NK-92 (cell line): ENCODE measurements around the gene GALNT11.
"Not testable (repeated sequence)": the region's sequence is repeated elsewhere in the genome, so short reads cannot be mapped to it uniquely, and the experiment has no call there.

Experiments
- DNase-seq: peaks from one replicate; lab custom pipeline; 2025; ENCODE audit not compliant: unreplicated experiment; lab: John Stamatoyannopoulos, UW

GALNT11 gene

DNA sequence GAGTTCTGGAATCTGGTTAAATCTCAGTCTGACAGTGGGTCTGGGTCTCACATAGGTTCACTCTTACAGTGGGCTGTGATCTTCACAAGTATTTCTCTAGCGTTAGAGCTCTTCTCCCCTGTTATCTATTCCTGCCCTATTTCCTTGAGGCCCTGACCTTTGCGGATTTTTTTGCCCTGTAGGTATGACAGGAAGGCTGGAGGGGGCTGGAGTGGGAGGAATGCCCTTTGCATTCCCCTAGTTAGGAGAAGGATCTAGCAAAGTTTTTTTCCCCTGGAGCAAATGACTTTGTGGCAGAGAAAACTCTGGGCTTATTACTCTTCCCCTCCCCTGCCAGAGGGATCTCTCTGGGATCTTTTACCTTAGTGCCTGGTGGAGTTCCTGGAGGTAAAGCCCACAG lies 49.2 kb downstream of the GALNT11 start:
- no peak for DNase-seq

DNA sequence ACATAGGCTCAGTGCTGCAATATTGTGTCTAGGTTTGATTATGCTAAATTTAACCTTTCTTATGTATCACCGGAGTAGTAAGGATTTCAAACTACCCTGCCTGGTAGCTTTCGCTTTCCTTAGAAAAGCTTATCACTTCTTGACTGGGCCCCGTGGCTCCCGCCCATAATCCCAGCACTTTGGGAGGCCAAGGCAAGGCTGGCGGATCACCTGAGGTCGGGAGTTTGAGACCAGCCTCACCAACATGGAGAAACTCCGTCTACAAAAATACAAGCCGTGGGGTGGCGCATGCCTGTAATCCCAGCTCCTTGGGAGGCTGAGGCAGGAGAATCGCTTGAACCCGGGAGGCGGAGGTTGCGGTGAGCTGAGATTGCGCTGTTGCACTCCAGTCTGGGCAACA lies 49.9 kb downstream of the GALNT11 start:
- not testable (repeated sequence) for DNase-seq

DNA sequence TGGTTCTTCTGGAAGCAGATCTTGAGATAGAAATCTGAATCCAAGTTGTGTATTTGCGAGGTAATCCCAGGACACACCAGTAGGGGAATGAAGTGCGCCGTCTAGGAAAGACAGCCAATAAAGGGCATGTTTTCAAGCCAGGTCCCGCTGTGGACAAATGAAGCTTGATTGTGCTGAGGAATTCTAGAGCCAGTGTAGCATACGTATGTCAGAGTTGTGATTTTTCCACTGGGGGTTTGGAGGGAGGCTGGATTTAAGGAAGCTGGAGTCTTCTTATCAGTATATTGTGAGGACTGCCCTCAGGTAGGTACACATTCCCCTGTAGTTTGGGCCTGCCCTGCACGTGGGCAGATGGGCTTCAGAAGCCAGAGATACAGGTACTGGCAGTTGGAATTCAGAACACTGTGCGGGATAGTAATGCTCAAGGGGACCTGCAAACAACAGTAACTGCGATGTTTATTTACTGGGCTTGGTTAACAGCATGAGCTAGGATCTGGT lies 50.9 kb downstream of the GALNT11 start:
- DNase-seq: no peak

DNA sequence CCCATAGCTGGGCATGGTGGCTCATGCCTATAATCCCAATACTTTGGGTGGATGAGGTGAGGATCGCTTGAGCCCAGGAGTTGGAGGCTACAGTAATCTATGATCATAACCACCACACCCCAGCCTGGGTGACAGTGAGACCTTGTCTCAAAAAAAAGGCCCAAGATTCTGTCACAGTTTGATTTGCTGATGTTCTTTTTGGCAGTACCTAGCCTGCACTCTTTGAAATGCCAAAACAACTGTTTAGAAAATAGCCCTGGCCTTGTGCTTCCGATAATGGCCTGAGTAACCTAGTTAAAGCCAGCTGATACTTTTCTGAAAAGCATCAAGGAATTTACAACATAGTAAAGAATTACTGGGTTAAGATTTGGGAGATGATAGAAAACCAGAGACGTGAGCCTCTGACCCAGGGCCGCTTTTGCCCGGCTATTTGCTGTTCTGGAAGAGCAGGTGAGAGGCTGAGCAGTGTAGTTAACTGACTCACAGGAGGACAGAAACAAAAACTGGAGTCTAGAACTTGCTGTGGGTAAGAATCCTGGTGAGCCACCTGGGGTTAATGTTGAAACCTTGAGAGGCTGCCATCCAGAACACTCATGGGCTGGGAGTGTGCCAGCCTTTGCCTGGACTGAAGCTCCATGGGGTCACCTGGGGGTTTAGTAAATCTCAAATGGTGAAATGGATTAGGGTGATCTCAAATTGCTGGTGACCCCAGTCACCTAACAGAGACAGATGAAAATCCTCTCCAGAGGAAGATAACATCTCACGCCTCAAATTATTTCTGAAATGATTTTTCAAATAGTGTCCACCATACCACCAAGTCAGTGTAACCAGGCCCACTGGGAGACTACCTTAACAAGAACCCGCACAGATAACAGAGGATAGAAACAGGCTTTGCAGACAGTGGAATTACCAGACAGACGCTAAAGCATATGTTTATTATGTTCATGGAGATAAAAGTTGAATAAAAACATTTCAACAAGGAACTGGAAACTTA lies 51.8 kb downstream of the GALNT11 start:
- no peak for DNase-seq

DNA sequence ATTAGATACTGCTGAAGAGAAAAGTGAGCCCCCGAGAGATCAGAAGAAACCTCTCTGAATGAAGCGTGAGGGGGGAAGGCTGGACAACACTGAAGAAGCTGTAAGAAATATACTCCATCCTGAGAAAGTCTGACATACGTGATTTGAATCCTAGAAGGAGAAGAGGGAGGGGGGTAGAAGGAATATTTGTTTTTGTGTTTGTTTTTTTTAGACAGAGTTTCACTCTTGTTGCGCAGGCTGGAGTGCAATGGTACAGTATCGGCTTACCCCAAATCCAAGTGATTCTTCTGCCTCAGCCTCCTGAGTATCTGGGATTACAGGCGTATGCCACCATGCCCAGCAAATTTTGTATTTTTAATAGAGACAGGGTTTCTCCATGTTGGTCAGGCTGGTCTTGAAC lies 52.6 kb downstream of the GALNT11 start:
- DNase-seq: no peak

- DNase-seq: no peak
Measured at GRCh38 chr7:152078786-152079185, 53.3 kb downstream of the GALNT11 start.

GRCh38 chr7:152081088-152081487 lies 55.6 kb downstream of the GALNT11 start:
- DNase-seq: no peak

GRCh38 chr7:152082073-152082721 lies 56.7 kb downstream of the GALNT11 start:
- not testable (repeated sequence) for DNase-seq

- no peak for DNase-seq
Measured at GRCh38 chr7:152085131-152085530, 59.7 kb downstream of the GALNT11 start.

DNA sequence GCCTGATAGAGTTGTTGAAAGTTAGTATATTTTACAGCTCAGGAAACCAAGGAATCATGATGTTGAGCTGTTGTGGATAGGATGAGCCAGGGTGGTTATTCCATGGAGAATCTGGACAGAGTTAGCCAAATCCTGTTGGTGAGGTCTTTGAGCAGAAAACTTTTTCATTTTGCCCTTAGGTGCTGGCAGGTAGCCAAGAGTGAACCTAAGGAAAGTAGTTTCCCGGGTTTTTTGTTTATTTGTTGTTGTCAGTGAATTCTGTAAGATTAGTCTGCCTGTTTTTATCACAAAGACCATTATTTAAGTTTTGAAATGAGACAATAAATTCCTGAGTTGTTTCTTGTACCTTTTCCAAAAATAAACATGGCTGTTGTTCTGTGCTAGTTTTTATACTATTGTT lies 61.0 kb downstream of the GALNT11 start:
- no peak for DNase-seq

DNA sequence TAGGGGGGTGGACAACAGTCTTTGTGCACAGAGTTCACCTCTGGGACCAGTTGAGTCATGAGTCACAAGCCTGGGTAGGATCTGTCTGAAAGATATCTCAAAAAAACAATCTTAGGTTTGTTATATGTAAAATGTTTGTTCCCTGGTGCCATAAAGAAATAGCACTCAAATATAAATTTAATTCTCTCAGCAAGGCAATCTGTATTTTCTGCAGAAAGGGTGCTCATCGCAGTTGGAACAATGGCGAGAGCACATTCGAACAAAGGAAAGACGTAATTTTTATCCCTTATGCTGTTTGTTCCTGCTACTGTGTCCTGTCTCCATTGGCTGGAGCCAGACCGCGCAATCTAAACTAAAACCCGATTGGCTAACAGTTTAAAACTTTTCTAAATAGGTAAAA lies 63.7 kb downstream of the GALNT11 start:
- DNase-seq: no peak

DNA sequence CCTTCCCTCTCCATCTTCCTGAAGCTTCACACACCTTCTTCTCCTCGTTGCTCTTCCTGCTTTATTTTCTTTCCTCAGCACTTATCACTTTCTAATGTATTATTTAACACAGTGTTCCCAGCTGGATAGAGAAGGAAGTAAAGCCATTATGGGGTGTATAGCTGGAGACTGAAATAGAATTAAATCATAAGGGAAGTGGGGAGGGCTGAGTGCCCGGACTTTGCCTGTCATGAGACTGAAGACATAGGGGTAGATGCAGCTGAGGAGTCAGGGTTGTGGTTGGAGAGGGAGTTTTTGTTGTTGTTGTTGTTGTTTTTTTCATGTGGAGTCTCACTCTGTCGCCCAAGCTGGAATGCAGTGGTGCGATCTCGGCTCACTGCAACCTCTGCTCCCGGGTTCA lies 65.3 kb downstream of the GALNT11 start:
- no peak for DNase-seq

GRCh38 chr7:152093717-152094116 lies 68.2 kb downstream of the GALNT11 start:
- DNase-seq: no peak

GRCh38 chr7:152095771-152096170 lies 70.3 kb downstream of the GALNT11 start:
- no peak for DNase-seq

- DNase-seq: no peak
Measured at GRCh38 chr7:152097330-152097729, 71.9 kb downstream of the GALNT11 start.

DNA sequence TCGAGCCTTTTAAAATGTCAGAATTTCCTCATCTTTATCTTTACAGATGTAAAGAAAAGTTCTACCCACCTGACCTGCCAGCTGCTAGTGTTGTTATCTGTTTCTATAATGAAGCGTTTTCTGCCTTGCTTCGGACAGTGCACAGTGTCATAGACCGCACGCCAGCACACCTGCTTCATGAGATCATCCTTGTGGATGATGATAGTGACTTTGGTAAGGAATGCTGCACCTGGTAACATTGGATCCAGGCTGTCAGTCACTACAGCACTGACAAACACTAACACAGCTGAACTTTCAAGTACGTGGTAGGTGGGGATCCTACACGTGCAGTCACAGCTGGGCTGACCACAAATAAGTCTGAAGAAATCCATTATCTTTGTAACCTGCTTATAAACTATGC lies 77.6 kb downstream of the GALNT11 start:
- DNase-seq: no peak

DNA sequence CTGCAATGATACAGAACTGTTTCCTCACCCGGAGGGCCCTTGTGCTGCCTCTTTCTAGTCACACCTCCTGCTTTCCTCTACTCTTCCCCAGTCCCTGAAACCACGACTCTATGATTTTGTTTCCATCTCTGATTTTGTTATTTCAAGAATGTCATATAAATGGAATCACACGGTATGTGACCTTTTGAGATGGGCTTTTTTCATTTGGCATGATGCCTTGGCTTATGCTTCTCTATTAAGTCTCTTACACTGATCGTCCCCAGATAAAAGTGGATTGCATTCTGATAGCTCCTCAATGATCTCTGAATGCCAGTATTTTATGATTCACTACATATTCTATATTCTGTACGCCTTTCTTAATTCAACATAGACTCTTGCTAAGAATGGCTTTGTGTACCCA lies 78.2 kb downstream of the GALNT11 start:
- DNase-seq: no peak

GRCh38 chr7:152105205-152105604 lies 79.7 kb downstream of the GALNT11 start:
- DNase-seq: no peak

DNA sequence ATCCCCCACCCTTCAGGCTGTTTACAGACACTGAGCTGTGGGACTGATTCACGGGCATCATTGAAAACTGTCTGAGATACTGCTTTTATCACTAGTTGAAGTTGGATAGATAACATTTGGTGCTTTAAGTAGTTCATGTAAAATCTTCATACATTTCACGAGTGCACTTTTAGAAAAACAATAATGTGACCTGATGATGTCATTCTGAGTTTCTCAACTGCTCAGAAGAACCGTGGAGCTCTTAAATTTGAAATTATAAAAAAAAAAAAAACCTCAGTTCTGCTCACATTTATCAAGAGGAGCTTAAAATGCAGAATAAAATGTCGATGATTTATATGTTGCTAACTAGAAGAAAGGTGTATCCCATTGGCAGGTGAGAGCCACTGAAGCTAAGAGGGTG lies 81.5 kb downstream of the GALNT11 start:
- DNase-seq: no peak

GRCh38 chr7:152107945-152108344 lies 82.5 kb downstream of the GALNT11 start:
- no peak for DNase-seq

- no peak for DNase-seq
Measured at GRCh38 chr7:152108359-152108758, 82.9 kb downstream of the GALNT11 start.

DNA sequence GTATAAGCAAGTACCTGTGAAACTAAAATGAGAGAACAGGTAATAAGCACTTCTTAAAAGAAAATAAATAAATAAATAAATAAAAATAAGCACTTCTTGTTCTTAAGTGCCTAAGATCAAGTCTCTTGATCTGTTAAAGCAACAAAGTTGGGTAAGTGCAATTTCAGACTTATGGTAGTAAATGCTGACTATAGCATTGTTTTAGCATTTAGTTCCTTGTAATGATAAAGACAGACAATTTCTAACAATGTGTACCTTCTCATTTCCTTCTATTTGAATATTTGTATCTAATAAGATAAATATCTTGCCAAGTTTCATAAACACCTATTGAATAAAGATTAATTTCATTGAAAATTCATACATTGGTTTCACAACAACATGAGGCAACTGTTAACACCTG lies 87.4 kb downstream of the GALNT11 start:
- DNase-seq: no peak
